Measurements from ENCODE around the gene FAM181A. TPM values are rescaled to one million over a fixed set of nuclear protein-coding genes. Genes with fewer than 3 reads are reported as not detected.

FAM181A gene
- total and polyA plus RNA-seq, 2 of the 4 experiments (the other 2 are of a cell fraction) = not detected

DNA sequence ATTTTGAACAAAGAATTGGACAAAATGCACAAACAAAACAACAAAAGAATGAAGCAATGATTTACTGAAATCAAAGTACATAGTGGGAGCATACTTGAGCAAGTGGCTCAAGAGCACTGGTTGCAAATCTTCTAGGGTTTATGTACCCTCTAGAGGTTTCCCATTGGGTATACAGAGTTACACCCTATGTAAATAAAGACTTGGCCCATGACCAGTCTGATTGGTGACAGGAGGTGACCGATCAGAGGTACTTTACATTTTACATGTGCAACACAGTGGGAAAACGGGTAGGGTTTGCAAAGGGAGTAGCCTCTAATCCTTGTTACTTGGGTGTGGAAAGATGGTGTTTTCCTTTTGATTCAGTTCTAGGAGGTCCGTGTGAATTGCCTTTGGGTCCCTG is 10.6 kb upstream of the FAM181A start:
- WGBS, 2 experiments (ENCODE audit: extremely low coverage in 2 of 2, insufficient read length in 1 of 2) = no CpG with 5 or more reads among the region's 3 CpGs
- no peak for DNase-seq
- H2AFZ ChIP-seq (replicated peaks; ENCODE audit: low read length, poor library complexity) = no peak overlapping the region
- H2BK15ac ChIP-seq (ENCODE audit: low read depth, low read length) = no peak overlapping the region
- intact Hi-C loops (cut with micrococcal nuclease) (no loop called here), in situ Hi-C loops (cut with MboI; ENCODE audit: low sequenced_read_pairs) (no loop called here), dilution Hi-C loops (cut with HindIII; ENCODE audit: low sequenced_read_pairs, unreplicated experiment) (no loop called here)
- no peak overlapping the region for H3K14ac ChIP-seq (replicated peaks; ENCODE audit: low read depth, low read length)
- no peak overlapping the region for H2AK5ac ChIP-seq (ENCODE audit: low read depth, low read length)
- H2BK5ac ChIP-seq (ENCODE audit: low read depth, low read length, poor library complexity, severe bottlenecking) = no peak overlapping the region
- no peak overlapping the region for H3K4me3 ChIP-seq (ENCODE audit: insufficient read depth, low read depth, low read length)
- no peak overlapping the region for H3K56ac ChIP-seq (ENCODE audit: extremely low read depth, insufficient read depth, low read length)
- H3K9ac ChIP-seq (ENCODE audit: low read depth, low read length) = no peak overlapping the region
- H3K9me3 ChIP-seq (ENCODE audit: control insufficient read depth, insufficient read depth, low read length) = peaks cover 7% of the 10 kb centered on the region
- H4K20me1 ChIP-seq (ENCODE audit: insufficient read depth, low read length) = no peaks in the 10 kb centered on the region
- H3K36me3 ChIP-seq (ENCODE audit: control insufficient read depth, insufficient read depth, low read length) = no peaks in the 10 kb centered on the region
- no peak overlapping the region for H4K8ac ChIP-seq (ENCODE audit: low read depth in 2 of 2, low read length in 2 of 2)
- H3K4me1 ChIP-seq (ENCODE audit: control insufficient read depth, insufficient read depth, low read length) = no peaks in the 10 kb centered on the region
- no peak overlapping the region for H4K5ac ChIP-seq (ENCODE audit: low read depth, low read length)
- no peak overlapping the region for H2BK20ac ChIP-seq (ENCODE audit: low read depth, low read length)
- no peaks in the 10 kb centered on the region for H3K79me1 ChIP-seq (ENCODE audit: low read depth in 1 of 2, low read length in 2 of 2)
- H3K9me1 ChIP-seq (ENCODE audit: insufficient read depth, low read length) = no peaks in the 10 kb centered on the region
- H2AK9ac ChIP-seq (replicated peaks; ENCODE audit: low read depth, low read length, poor library complexity) = no peak overlapping the region
- H3K23ac ChIP-seq (ENCODE audit: low read depth, low read length) = no peak overlapping the region
- H4K91ac ChIP-seq (ENCODE audit: insufficient read depth, low read depth, low read length) = no peak overlapping the region
- no peak overlapping the region for H3K18ac ChIP-seq (ENCODE audit: low read depth, low read length)
- H3K27ac ChIP-seq (ENCODE audit: insufficient read depth, low read length) = no peak overlapping the region
- CTCF ChIA-PET = no interaction called here
- TF ChIP-seq RCOR1 (IDR thresholded peaks at IDR 0.05; ENCODE audit: insufficient replicate concordance, low read length) = no peak
- no peak for TF ChIP-seq CHD1 (IDR thresholded peaks at IDR 0.05; ENCODE audit: low read depth, low read length)
- TF ChIP-seq MXI1 (IDR thresholded peaks at IDR 0.05; ENCODE audit: borderline replicate concordance, low read depth, low read length) = no peak
- TF ChIP-seq FOS (IDR thresholded peaks at IDR 0.05; ENCODE audit: low read depth, low read length) = no peak
- TF ChIP-seq SMC3 (IDR thresholded peaks at IDR 0.05; ENCODE audit: low read depth, low read length) = no peak
- TF ChIP-seq, protein P1, sequence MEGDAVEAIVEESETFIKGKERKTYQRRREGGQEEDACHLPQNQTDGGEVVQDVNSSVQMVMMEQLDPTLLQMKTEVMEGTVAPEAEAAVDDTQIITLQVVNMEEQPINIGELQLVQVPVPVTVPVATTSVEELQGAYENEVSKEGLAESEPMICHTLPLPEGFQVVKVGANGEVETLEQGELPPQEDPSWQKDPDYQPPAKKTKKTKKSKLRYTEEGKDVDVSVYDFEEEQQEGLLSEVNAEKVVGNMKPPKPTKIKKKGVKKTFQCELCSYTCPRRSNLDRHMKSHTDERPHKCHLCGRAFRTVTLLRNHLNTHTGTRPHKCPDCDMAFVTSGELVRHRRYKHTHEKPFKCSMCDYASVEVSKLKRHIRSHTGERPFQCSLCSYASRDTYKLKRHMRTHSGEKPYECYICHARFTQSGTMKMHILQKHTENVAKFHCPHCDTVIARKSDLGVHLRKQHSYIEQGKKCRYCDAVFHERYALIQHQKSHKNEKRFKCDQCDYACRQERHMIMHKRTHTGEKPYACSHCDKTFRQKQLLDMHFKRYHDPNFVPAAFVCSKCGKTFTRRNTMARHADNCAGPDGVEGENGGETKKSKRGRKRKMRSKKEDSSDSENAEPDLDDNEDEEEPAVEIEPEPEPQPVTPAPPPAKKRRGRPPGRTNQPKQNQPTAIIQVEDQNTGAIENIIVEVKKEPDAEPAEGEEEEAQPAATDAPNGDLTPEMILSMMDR (conservative IDR thresholded peaks at IDR 0.05; ENCODE audit: low read depth, low read length) = no peak
- TF ChIP-seq BHLHE40 (IDR thresholded peaks at IDR 0.05; ENCODE audit: low read depth, low read length) = no peak
- ATAC-seq (ENCODE audit: low read depth) = no peak
- H2BK120ac ChIP-seq (ENCODE audit: low read depth, low read length) = no peak overlapping the region
- no peak overlapping the region for H3K4me2 ChIP-seq (ENCODE audit: low read depth, low read length)
- BruUV-seq (replicated peaks) = no TSS peak
- H3K4ac ChIP-seq (ENCODE audit: low read depth, low read length) = no peak overlapping the region
- H3K27me3 ChIP-seq (ENCODE audit: control insufficient read depth, insufficient read depth, low read length) = 0 out of 2 replicates have a peak, but pooled peaks cover 3% of the 10 kb centered on the region
- POLR2A ChIA-PET (ENCODE audit: unreplicated experiment) = no interaction called here
